Endodermal cell (in vitro differentiated cells): ENCODE results near the gene CCDC14. TPM values are rescaled to one million over a fixed set of nuclear protein-coding genes. Genes with fewer than 3 reads are reported as not detected.
"Not testable (repeated sequence)": the region's sequence is repeated elsewhere in the genome, so short reads cannot be mapped to it uniquely, and the experiment has no call there.

Experiments used
- DNase-seq: peaks from one replicate; pipeline ENCODE4 v3.0.0-alpha.2; 2017
- H3K27ac ChIP-seq: 2 replicates; pipeline ENCODE4 v1.5.1; 2013; ENCODE audit warnings: mild to moderate bottlenecking, low read depth, low read length, moderate library complexity
- H3K27me3 ChIP-seq: 2 replicates; pipeline ENCODE4 v1.6.1; 2013; ENCODE audit warnings: mild to moderate bottlenecking, low read length, moderate library complexity; ENCODE audit not compliant: insufficient read depth, control insufficient read depth, poor library complexity, severe bottlenecking
- H3K36me3 ChIP-seq: 2 replicates; pipeline ENCODE4 v1.7.0; 2013; ENCODE audit warnings: mild to moderate bottlenecking, low read length, moderate library complexity; ENCODE audit not compliant: control insufficient read depth, insufficient read depth
- H3K4me1 ChIP-seq: one replicate; pipeline ENCODE4 v1.7.0; 2013; ENCODE audit warnings: low read length; ENCODE audit not compliant: control insufficient read depth, insufficient read depth
- H3K4me3 ChIP-seq: 2 replicates; pipeline ENCODE4 v1.5.1; 2013; ENCODE audit warnings: mild to moderate bottlenecking, low read length, moderate library complexity
- H3K9ac ChIP-seq: 2 replicates; pipeline ENCODE4 v1.6.1; 2013; ENCODE audit warnings: mild to moderate bottlenecking, low read length, moderate library complexity; ENCODE audit not compliant: poor library complexity, severe bottlenecking; ENCODE audit errors: extremely low read depth
- H3K9me3 ChIP-seq: 2 replicates; pipeline ENCODE4 v1.6.1; 2013; ENCODE audit warnings: mild to moderate bottlenecking, low read length, moderate library complexity; ENCODE audit not compliant: control insufficient read depth
- H3K27ac Mint-ChIP-seq: 2 replicates; pipeline ENCODE4 v1.8.0; 2020; ENCODE audit warnings: mixed read lengths
- H3K27me3 Mint-ChIP-seq: 2 replicates; pipeline ENCODE4 v1.8.0; 2021; ENCODE audit warnings: mild to moderate bottlenecking, mixed read lengths; ENCODE audit not compliant: insufficient read depth
- H3K36me3 Mint-ChIP-seq: 2 replicates; pipeline ENCODE4 v1.8.0; 2020; ENCODE audit warnings: low read depth, mixed read lengths
- H3K4me1 Mint-ChIP-seq: 2 replicates; pipeline ENCODE4 v1.8.0; 2020; ENCODE audit warnings: mixed read lengths
- H3K4me3 Mint-ChIP-seq: 2 replicates; pipeline ENCODE4 v1.8.0; 2020; ENCODE audit warnings: mild to moderate bottlenecking, moderate library complexity, mixed read lengths
- H3K9me3 Mint-ChIP-seq: 2 replicates; pipeline ENCODE4 v1.8.0; 2020; ENCODE audit warnings: mild to moderate bottlenecking, mixed read lengths
- WGBS, 2 experiments: methylation state at CpG; one replicate each; pipeline versions ENCODE4 v1.1.5 to v1.1.7; 2013; ENCODE audit warnings: missing lambda C conversion rate in 2 of 2, mixed read lengths in 1 of 2; ENCODE audit not compliant: insufficient coverage in 1 of 2, insufficient read length in 1 of 2; 5-methylcytosine and 5-hydroxymethylcytosine counted together
- total RNA-seq, 2 donors: library from RNA; stranded (reverse); fragmentation: NEBNext Ultra II Directional in 1 of 2; extraction: Animal tissue kit (Norgen Biotek cat#: 25700) in 1 of 2; gene quantifications; 2 replicates in 1 of 2; 3 replicates in 1 of 2; pipeline ENCODE4 v1.2.1, GENCODE V29; 2021
- TF ChIP-seq, protein P1 (sequence below): fragments of 200-600 bp; sonication (generic); conservative IDR thresholded peaks from 2 replicates; pipeline ENCODE4 v1.5.0; 2021; ENCODE audit warnings: antibody characterized with exemption, mild to moderate bottlenecking

Gene CCDC14
- total RNA-seq, 2 donors from 2014 or later: 88.3 to 99.4 TPM

DNA sequence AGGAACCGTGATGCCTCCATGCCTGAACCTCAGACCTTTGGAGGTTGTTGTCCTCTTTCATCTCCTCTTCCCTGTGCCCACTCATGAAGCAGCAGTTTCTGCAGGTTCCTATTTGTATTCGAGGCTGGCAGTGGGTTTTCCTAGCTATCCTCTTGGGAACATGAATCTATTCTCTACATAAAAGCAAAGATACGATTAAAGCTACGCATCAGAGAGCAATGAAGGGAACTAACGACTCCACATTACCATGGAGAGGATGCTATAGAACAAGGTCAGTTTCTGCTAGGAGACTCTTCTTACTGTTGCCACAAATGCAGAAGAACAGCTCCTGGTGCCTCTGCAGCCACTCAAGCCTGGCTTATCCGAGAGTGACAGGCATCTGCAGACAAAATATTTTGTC is 40.3 kb upstream of the CCDC14 start:
- not testable (repeated sequence) for H3K27ac Mint-ChIP-seq, H3K4me1 Mint-ChIP-seq, H3K9me3 Mint-ChIP-seq, DNase-seq, H3K4me3 Mint-ChIP-seq, H3K27ac ChIP-seq, H3K4me3 ChIP-seq, H3K4me1 ChIP-seq, H3K36me3 ChIP-seq, H3K36me3 Mint-ChIP-seq, H3K9ac ChIP-seq, H3K9me3 ChIP-seq
- peaks cover 84% of the 10 kb centered on the region for H3K27me3 ChIP-seq
- H3K27me3 Mint-ChIP-seq: peaks cover 75% of the 10 kb centered on the region
- 85 to 89% methylated on average over 3 to 6 of the region's 6 CpGs for WGBS, 2 experiments

DNA sequence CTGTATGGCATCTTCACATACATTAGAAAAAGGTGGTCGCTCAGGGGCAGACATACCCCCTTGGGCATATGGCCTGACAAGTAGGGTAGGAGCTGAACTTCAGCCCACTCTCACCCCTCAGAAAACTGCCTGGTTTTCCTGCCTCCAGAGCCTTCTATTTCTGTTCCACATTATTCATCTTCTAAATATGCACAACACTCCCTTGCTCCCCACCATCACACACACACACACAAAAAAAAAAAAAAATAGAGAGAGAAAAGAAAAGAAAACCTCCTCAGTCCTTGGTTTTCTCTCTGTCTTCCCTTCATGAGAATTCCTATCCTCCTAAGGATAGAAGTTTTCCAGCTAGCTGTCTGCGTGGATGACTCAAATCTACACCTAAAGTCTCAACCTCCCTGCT is 36.5 kb upstream of the CCDC14 start:
- no peaks in the 10 kb centered on the region for H3K36me3 Mint-ChIP-seq
- Histone ChIP-seq H3K36me3 (no peaks in the 10 kb centered on the region), H3K4me3 (no peak overlapping the region), H3K4me1 (no peaks in the 10 kb centered on the region), H3K9me3 (no peaks in the 10 kb centered on the region), H3K27ac (no peak overlapping the region), H3K27me3 (peaks cover 95% of the 10 kb centered on the region), H3K9ac (no peak overlapping the region)
- peaks cover 7% of the 10 kb centered on the region for H3K9me3 Mint-ChIP-seq
- no peak overlapping the region for H3K4me3 Mint-ChIP-seq
- TF ChIP-seq, protein P1, sequence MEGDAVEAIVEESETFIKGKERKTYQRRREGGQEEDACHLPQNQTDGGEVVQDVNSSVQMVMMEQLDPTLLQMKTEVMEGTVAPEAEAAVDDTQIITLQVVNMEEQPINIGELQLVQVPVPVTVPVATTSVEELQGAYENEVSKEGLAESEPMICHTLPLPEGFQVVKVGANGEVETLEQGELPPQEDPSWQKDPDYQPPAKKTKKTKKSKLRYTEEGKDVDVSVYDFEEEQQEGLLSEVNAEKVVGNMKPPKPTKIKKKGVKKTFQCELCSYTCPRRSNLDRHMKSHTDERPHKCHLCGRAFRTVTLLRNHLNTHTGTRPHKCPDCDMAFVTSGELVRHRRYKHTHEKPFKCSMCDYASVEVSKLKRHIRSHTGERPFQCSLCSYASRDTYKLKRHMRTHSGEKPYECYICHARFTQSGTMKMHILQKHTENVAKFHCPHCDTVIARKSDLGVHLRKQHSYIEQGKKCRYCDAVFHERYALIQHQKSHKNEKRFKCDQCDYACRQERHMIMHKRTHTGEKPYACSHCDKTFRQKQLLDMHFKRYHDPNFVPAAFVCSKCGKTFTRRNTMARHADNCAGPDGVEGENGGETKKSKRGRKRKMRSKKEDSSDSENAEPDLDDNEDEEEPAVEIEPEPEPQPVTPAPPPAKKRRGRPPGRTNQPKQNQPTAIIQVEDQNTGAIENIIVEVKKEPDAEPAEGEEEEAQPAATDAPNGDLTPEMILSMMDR: no peak
- H3K4me1 Mint-ChIP-seq: no peaks in the 10 kb centered on the region
- 90% methylated on average over 2 of the region's 2 CpGs; no CpG with 5 or more reads in 1 of the 2 experiments for WGBS, 2 experiments
- no peak for DNase-seq
- H3K27ac Mint-ChIP-seq: no peak overlapping the region
- H3K27me3 Mint-ChIP-seq: peaks cover 60% of the 10 kb centered on the region

DNA sequence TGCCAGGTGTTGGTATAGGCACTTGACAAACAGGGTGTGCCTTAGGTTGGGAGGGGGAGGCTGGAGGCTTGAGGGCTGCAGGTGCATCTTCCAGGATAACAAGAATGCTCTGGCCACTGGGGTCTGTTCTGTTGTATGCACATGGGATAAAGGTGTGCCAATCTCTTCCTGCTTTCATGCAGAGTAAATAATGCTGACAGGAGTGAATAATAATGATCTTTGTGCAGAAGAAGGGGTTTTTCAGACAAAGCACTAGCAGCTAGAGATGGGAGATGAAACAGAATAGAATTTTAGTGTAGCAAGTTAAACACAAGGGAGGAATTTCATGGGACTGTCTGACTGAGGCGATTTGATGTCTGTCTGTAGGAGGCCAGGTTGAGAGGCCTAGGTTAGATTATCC is 32.8 kb upstream of the CCDC14 start:
- Mint-ChIP-seq H3K36me3 (no peaks in the 10 kb centered on the region), H3K27me3 (peaks cover 54% of the 10 kb centered on the region), H3K27ac (no peak overlapping the region), H3K4me3 (no peak overlapping the region), H3K4me1 (no peaks in the 10 kb centered on the region), H3K9me3 (peaks cover 7% of the 10 kb centered on the region)
- TF ChIP-seq, protein P1: no peak
- Histone ChIP-seq H3K9ac (no peak overlapping the region), H3K27me3 (peaks cover 82% of the 10 kb centered on the region), H3K4me3 (no peak overlapping the region), H3K36me3 (no peaks in the 10 kb centered on the region), H3K4me1 (no peaks in the 10 kb centered on the region), H3K9me3 (no peaks in the 10 kb centered on the region), H3K27ac (no peak overlapping the region)
- no peak for DNase-seq
- WGBS, 2 experiments: 71% methylated on average over 1 of the region's 1 CpG; no CpG with 5 or more reads in 1 of the 2 experiments

DNA sequence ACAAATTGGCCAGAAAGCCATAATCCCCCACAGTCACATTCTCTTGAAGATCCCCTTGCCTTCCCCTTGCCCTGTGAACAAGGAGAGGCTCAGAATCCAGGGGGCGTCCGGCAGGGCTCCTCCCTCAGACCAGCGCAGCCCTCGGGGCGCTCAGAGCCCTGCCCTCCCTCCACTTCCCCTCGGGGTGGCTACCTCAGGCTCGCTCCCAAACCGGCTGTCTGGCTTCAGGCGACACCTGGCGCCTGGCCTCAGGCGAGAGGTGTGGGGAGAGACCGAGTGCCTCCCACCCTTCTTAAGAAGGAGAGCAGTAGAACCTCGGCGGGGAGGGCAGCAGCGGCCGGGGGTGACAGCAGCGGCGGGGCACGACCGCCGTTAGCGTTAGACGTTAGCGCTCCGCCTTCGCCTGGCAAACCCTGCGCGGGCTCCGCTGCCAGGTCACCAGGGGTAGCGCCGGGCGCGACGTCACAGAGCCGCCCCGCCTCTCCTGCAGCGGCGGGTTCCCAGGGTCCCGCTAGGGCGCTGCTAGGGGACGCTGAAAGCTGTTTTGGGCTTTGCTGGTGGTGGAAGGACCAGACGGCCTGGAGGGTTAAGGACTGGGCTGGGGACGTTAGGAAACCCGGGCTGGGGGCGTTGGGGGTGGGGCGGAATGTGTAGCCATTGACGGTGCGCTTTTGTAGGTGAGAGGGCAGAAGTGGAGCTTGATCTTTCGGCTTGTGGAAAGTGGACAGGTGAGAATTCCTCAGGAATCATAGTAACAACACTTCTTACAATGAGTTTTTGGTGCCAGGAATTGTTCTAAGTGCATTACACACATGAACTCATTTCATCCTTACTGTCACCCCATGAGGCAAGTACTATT is 30.9 kb upstream of the CCDC14 start, which contains the start of gene ROPN1:
TSS of gene ROPN1 (minus strand) at position 395 of the 859 bp plus-strand sequence. CDS start 11,643 bp downstream, outside the sequence.
- not testable (repeated sequence) for H3K4me1 Mint-ChIP-seq, H3K27ac ChIP-seq, H3K4me3 ChIP-seq, H3K4me3 Mint-ChIP-seq, H3K36me3 Mint-ChIP-seq, H3K9me3 ChIP-seq, H3K9me3 Mint-ChIP-seq, DNase-seq, H3K27ac Mint-ChIP-seq, H3K36me3 ChIP-seq, H3K4me1 ChIP-seq, H3K9ac ChIP-seq
- peaks cover 54% of the 10 kb centered on the region for H3K27me3 Mint-ChIP-seq
- H3K27me3 ChIP-seq: peaks cover 84% of the 10 kb centered on the region
- WGBS, 2 experiments: no CpG with 5 or more reads among the region's 49 CpGs
